MM.1S (cell line): Measurements from ENCODE around the gene MRPL37.

ENCODE experiments used
- DNase-seq: peaks from one replicate; pipeline ENCODE4 v3.0.0-alpha.2; 2015
- H2AFZ ChIP-seq: fragments of 300-600 bp; sonication (generic); 2 replicates; pipeline ENCODE4 v1.6.0; 2016; ENCODE audit warnings: antibody characterized with exemption, low read length
- H3F3A ChIP-seq: fragments of 300-600 bp; sonication (generic); 2 replicates; pipeline ENCODE4 v1.6.1; 2016; ENCODE audit warnings: mild to moderate bottlenecking, antibody characterized with exemption, low read length, moderate library complexity, mixed read lengths; ENCODE audit not compliant: insufficient read depth
- H3K27ac ChIP-seq: fragments of 300-600 bp; sonication (generic); 2 replicates; pipeline ENCODE4 v1.5.1; 2016; ENCODE audit warnings: mild to moderate bottlenecking, low read length
- H3K27me3 ChIP-seq: fragments of 300-600 bp; sonication (generic); replicated peaks from 2 replicates; pipeline ENCODE4 v1.6.0; 2016; ENCODE audit warnings: low read length; ENCODE audit not compliant: insufficient read depth
- H3K36me3 ChIP-seq: fragments of 300-600 bp; sonication (generic); replicated peaks from 2 replicates; pipeline ENCODE4 v1.6.1; 2016; ENCODE audit warnings: mild to moderate bottlenecking, low read length, mixed read lengths; ENCODE audit not compliant: insufficient read depth
- H3K4me1 ChIP-seq: fragments of 300-600 bp; sonication (generic); 2 replicates; pipeline ENCODE4 v1.6.1; 2016; ENCODE audit warnings: low read length, mixed read lengths
- H3K4me2 ChIP-seq: fragments of 300-600 bp; sonication (generic); 2 replicates; pipeline ENCODE4 v1.6.0; 2016; ENCODE audit warnings: low read depth, low read length
- H3K4me3 ChIP-seq: fragments of 300-600 bp; sonication (generic); 2 replicates; pipeline ENCODE4 v1.5.1; 2016; ENCODE audit warnings: low read length, mixed read lengths
- H3K79me2 ChIP-seq: fragments of 300-600 bp; sonication (generic); 2 replicates; pipeline ENCODE4 v1.6.1; 2016; ENCODE audit warnings: mixed run types, low read length, mixed read lengths
- H3K9ac ChIP-seq: fragments of 300-600 bp; sonication (generic); 2 replicates; pipeline ENCODE4 v1.6.1; 2016; ENCODE audit warnings: low read length, mixed read lengths
- H3K9me2 ChIP-seq: fragments of 300-600 bp; sonication (generic); replicated peaks from 2 replicates; pipeline ENCODE4 v1.6.1; 2016; ENCODE audit warnings: mild to moderate bottlenecking, low read length, mixed read lengths; ENCODE audit not compliant: insufficient read depth
- H3K9me3 ChIP-seq: fragments of 300-600 bp; sonication (generic); replicated peaks from 2 replicates; pipeline ENCODE4 v1.6.1; 2016; ENCODE audit warnings: mild to moderate bottlenecking, low read length, mixed read lengths; ENCODE audit not compliant: insufficient read depth
- H4K20me1 ChIP-seq: fragments of 300-600 bp; sonication (generic); 2 replicates; pipeline ENCODE4 v1.6.1; 2016; ENCODE audit warnings: mild to moderate bottlenecking, low read length, moderate library complexity, mixed read lengths; ENCODE audit not compliant: insufficient read depth
- EZH2 ChIP-seq: fragments of 300-600 bp; sonication (generic); optimal IDR thresholded peaks from 2 replicates; pipeline ENCODE3; 2017; ENCODE audit warnings: low read depth, mild to moderate bottlenecking, antibody characterized with exemption, low read length, mixed read lengths
- EZH2phosphoT487 ChIP-seq: fragments of 300-600 bp; sonication (generic); IDR thresholded peaks from 2 replicates; pipeline ENCODE4 v1.6.1; 2018; ENCODE audit warnings: antibody characterized with exemption, low read length
- TF ChIP-seq, protein P1 (sequence below): fragments of 300-600 bp; sonication (generic); IDR thresholded peaks from 2 replicates; pipeline ENCODE4 v1.5.1; 2016; ENCODE audit warnings: antibody characterized with exemption, low read length, mixed read lengths

Gene MRPL37

GRCh38 chr1:54176621-54177327, 23.2 kb upstream of the MRPL37 start:
- no peak for DNase-seq
- Histone ChIP-seq H2AFZ (no peak overlapping the region), H3K27ac (no peak overlapping the region), H3K9me3 (no peaks in the 10 kb centered on the region), H3K4me3 (no peak overlapping the region), H4K20me1 (no peaks in the 10 kb centered on the region), H3K79me2 (no peaks in the 10 kb centered on the region), H3K36me3 (no peaks in the 10 kb centered on the region), H3K4me2 (no peak overlapping the region), H3K9me2 (no peaks in the 10 kb centered on the region), H3F3A (no peaks in the 10 kb centered on the region), H3K9ac (no peak overlapping the region), H3K27me3 (no peaks in the 10 kb centered on the region), H3K4me1 (no peaks in the 10 kb centered on the region)
- TF ChIP-seq, protein P1, sequence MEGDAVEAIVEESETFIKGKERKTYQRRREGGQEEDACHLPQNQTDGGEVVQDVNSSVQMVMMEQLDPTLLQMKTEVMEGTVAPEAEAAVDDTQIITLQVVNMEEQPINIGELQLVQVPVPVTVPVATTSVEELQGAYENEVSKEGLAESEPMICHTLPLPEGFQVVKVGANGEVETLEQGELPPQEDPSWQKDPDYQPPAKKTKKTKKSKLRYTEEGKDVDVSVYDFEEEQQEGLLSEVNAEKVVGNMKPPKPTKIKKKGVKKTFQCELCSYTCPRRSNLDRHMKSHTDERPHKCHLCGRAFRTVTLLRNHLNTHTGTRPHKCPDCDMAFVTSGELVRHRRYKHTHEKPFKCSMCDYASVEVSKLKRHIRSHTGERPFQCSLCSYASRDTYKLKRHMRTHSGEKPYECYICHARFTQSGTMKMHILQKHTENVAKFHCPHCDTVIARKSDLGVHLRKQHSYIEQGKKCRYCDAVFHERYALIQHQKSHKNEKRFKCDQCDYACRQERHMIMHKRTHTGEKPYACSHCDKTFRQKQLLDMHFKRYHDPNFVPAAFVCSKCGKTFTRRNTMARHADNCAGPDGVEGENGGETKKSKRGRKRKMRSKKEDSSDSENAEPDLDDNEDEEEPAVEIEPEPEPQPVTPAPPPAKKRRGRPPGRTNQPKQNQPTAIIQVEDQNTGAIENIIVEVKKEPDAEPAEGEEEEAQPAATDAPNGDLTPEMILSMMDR, result no peak
- no peak for TF ChIP-seq EZH2phosphoT487
- TF ChIP-seq EZH2, result no peak

DNA sequence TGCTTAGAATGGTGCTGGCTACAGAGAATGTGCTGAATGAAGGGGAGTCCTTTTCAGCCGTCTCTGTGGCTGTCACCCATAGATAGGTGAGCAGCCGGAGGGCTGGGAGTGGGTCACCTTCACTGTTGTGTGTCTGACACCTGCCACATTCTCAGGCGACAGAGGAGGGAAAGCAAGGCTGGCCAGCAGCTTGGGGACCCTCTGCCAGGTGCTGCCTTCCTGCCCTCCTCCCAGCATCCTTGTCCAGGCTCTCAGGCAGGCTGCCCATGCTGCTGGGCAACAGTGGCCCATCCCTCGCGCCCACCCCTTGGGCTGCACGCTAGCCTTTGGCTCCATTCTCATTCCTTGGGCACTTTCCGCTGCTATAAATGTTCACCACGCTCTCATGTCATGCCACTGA, 22.2 kb upstream of the MRPL37 start:
- Histone ChIP-seq H3K4me3 (no peak overlapping the region), H3K9me3 (no peaks in the 10 kb centered on the region), H3K4me1 (no peaks in the 10 kb centered on the region), H3K27me3 (no peaks in the 10 kb centered on the region), H3K27ac (no peak overlapping the region), H4K20me1 (no peaks in the 10 kb centered on the region), H2AFZ (no peak overlapping the region), H3K36me3 (no peaks in the 10 kb centered on the region), H3K79me2 (no peaks in the 10 kb centered on the region), H3F3A (no peaks in the 10 kb centered on the region), H3K9ac (no peak overlapping the region), H3K9me2 (no peaks in the 10 kb centered on the region), H3K4me2 (no peak overlapping the region)
- TF ChIP-seq, protein P1, result no peak
- no peak for TF ChIP-seq EZH2
- no peak for TF ChIP-seq EZH2phosphoT487
- no peak for DNase-seq

DNA sequence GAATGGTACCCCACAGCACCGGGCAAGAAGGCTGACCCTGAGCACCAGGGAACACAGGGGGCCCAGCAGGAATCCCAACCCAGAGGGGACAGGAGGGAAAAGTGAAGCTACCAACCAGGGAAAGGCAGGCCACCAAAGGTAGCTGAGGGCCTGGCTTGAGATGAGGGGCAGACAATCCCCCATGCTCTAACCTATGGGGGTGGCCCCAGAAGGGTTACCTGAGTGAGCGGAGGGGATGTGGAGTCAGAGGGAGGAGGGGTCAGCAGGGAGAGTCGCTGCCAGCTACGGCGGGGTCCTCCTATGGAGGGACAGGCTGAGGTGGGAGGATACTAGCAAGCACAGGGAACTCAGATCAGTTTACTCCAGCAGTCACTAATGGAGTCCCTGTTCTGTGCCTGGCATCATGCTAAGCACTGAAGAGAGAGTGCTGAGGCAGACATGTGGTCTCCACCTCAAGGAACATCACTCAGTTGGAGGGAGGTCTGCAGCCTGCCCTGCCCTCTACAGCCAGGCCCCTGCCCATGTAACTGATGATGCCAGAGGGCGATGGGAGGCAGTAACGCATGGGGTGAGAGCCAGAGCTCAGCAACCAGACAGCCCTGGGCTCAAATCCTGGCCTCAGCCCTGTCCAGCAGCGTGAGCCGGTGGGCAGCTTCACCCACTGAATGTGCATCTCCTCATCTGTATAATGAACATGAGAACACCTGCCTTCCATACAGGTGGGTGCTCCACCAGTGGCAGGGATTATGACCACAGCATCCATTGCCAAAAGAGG, 21.5 kb upstream of the MRPL37 start:
- H3K9me3 ChIP-seq, result no peaks in the 10 kb centered on the region
- H4K20me1 ChIP-seq, result no peaks in the 10 kb centered on the region
- no peak for DNase-seq
- H2AFZ ChIP-seq, result no peak overlapping the region
- no peak overlapping the region for H3K27ac ChIP-seq
- TF ChIP-seq EZH2 (no peak), EZH2phosphoT487 (no peak)
- TF ChIP-seq, protein P1, result no peak
- no peaks in the 10 kb centered on the region for H3K4me1 ChIP-seq
- no peaks in the 10 kb centered on the region for H3K36me3 ChIP-seq
- no peak overlapping the region for H3K4me3 ChIP-seq
- no peaks in the 10 kb centered on the region for H3K79me2 ChIP-seq
- H3K27me3 ChIP-seq, result no peaks in the 10 kb centered on the region
- H3K9me2 ChIP-seq, result no peaks in the 10 kb centered on the region
- H3K9ac ChIP-seq, result no peak overlapping the region
- H3K4me2 ChIP-seq, result no peak overlapping the region
- H3F3A ChIP-seq, result no peaks in the 10 kb centered on the region
